HG02885 (cell line): ENCODE measurements around the gene UNC45B.
"Not testable (repeated sequence)": the region's sequence is repeated elsewhere in the genome, so short reads cannot be mapped to it uniquely, and the experiment has no call there.

Experiments used
- ATAC-seq: cut with Tn5 transposase; IDR thresholded peaks from one replicate; pipeline ENCODE4 v1.9.1; 2021; ENCODE audit warnings: mild to moderate bottlenecking; ENCODE audit not compliant: unreplicated experiment, poor library complexity

Gene UNC45B

GRCh38 chr17:35169835-35170363 lies 22.3 kb downstream of the UNC45B start:
- no peak for ATAC-seq

GRCh38 chr17:35170968-35171771 lies 23.6 kb downstream of the UNC45B start:
- ATAC-seq = no peak

GRCh38 chr17:35171834-35172233 lies 24.2 kb downstream of the UNC45B start:
- ATAC-seq = no peak

GRCh38 chr17:35172321-35172720 lies 24.7 kb downstream of the UNC45B start:
- not testable (repeated sequence) for ATAC-seq

GRCh38 chr17:35174835-35175334 lies 27.3 kb downstream of the UNC45B start:
- no peak for ATAC-seq

- ATAC-seq = no peak
Measured at GRCh38 chr17:35175638-35176415, 28.2 kb downstream of the UNC45B start.

GRCh38 chr17:35176897-35177296 lies 29.3 kb downstream of the UNC45B start:
- no peak for ATAC-seq

- not testable (repeated sequence) for ATAC-seq
Measured at GRCh38 chr17:35179379-35179778, 31.8 kb downstream of the UNC45B start.

- no peak for ATAC-seq
Measured at GRCh38 chr17:35183332-35183731, 35.7 kb downstream of the UNC45B start.

GRCh38 chr17:35184274-35184673 lies 36.7 kb downstream of the UNC45B start:
- no peak for ATAC-seq

- ATAC-seq = no peak
Measured at GRCh38 chr17:35185849-35186248, 38.2 kb downstream of the UNC45B start.

GRCh38 chr17:35187481-35187880 lies 39.9 kb downstream of the UNC45B start:
- no peak for ATAC-seq

GRCh38 chr17:35188111-35188510 lies 40.5 kb downstream of the UNC45B start:
- ATAC-seq = no peak

GRCh38 chr17:35189291-35189690 lies 41.7 kb downstream of the UNC45B start:
- ATAC-seq = no peak

GRCh38 chr17:35191001-35191695 lies 43.5 kb downstream of the UNC45B start:
- ATAC-seq = no peak

- ATAC-seq = no peak
Measured at GRCh38 chr17:35192708-35193107, 45.1 kb downstream of the UNC45B start.

- not testable (repeated sequence) for ATAC-seq
Measured at GRCh38 chr17:35194001-35194400, 46.4 kb downstream of the UNC45B start, which contains the start of gene SLC35G3. SLC35G3 (minus strand) TSS chr17:35194393; CDS start chr17:35194307, 86 bp downstream.

GRCh38 chr17:35195062-35195461 lies 47.4 kb downstream of the UNC45B start:
- ATAC-seq = not testable (repeated sequence)

GRCh38 chr17:35202582-35202981 lies 55.0 kb downstream of the UNC45B start:
- ATAC-seq = not testable (repeated sequence)

GRCh38 chr17:35210741-35211140 lies 63.1 kb downstream of the UNC45B start:
- ATAC-seq = no peak
